GM19240 (cell line): Measurements from ENCODE around the gene CROCC.
"Not testable (repeated sequence)": the region's sequence is repeated elsewhere in the genome, so short reads cannot be mapped to it uniquely, and the experiment has no call there.

ENCODE experiments used
- DNase-seq: peaks from one replicate; pipeline ENCODE4 v3.0.0; 2011; ENCODE audit warnings: low spot score; ENCODE audit not compliant: insufficient read length

Gene CROCC, protein sequence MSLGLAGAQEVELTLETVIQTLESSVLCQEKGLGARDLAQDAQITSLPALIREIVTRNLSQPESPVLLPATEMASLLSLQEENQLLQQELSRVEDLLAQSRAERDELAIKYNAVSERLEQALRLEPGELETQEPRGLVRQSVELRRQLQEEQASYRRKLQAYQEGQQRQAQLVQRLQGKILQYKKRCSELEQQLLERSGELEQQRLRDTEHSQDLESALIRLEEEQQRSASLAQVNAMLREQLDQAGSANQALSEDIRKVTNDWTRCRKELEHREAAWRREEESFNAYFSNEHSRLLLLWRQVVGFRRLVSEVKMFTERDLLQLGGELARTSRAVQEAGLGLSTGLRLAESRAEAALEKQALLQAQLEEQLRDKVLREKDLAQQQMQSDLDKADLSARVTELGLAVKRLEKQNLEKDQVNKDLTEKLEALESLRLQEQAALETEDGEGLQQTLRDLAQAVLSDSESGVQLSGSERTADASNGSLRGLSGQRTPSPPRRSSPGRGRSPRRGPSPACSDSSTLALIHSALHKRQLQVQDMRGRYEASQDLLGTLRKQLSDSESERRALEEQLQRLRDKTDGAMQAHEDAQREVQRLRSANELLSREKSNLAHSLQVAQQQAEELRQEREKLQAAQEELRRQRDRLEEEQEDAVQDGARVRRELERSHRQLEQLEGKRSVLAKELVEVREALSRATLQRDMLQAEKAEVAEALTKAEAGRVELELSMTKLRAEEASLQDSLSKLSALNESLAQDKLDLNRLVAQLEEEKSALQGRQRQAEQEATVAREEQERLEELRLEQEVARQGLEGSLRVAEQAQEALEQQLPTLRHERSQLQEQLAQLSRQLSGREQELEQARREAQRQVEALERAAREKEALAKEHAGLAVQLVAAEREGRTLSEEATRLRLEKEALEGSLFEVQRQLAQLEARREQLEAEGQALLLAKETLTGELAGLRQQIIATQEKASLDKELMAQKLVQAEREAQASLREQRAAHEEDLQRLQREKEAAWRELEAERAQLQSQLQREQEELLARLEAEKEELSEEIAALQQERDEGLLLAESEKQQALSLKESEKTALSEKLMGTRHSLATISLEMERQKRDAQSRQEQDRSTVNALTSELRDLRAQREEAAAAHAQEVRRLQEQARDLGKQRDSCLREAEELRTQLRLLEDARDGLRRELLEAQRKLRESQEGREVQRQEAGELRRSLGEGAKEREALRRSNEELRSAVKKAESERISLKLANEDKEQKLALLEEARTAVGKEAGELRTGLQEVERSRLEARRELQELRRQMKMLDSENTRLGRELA (N-terminal part only)

DNA sequence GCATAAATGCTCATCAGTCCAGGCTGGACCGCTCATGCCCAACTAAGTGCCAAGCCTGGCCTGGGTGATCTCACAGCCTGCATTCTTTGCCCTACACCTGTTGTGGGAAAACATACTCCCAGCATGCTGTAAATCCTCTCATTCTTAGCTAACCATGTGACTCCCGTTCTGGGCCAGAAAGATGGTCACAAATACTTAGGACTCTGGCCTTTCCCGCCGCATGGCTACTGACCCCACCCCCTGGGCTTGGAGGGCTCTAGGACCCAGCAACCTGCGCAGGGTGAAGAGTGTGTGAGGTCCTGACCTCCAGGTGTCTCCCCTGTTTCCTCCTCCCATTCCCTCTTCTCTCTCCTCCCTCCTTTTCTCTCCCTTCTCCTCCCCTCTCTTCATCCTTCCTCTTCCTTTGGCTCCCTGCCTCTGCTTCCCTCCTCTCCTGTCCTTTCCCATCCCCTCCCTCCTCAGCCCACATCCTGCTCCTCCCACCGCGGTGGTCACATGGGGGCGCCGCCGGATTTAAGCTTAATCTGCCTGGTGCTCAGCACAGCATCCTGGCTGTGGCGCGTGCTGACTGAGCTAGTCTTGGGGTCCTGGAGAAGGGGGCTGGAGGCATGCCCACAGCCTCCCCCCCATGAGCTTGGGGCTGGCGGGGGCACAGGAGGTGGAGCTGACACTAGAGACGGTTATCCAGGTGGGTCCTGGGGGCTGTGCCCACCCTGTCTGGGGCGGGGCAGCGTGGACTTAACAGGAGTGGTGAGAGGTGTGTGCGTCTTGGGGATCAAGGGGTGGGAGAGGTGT lies at the start of gene CROCC:
Gene CROCC (plus strand): TSS at position 541 of the 795 bp plus-strand sequence. CDS start 88 bp downstream, at position 629.
- no peak for DNase-seq

GRCh38 chr1:16872152-16873075 lies 49.3 kb upstream of the CROCC start:
- not testable (repeated sequence) for DNase-seq

DNA sequence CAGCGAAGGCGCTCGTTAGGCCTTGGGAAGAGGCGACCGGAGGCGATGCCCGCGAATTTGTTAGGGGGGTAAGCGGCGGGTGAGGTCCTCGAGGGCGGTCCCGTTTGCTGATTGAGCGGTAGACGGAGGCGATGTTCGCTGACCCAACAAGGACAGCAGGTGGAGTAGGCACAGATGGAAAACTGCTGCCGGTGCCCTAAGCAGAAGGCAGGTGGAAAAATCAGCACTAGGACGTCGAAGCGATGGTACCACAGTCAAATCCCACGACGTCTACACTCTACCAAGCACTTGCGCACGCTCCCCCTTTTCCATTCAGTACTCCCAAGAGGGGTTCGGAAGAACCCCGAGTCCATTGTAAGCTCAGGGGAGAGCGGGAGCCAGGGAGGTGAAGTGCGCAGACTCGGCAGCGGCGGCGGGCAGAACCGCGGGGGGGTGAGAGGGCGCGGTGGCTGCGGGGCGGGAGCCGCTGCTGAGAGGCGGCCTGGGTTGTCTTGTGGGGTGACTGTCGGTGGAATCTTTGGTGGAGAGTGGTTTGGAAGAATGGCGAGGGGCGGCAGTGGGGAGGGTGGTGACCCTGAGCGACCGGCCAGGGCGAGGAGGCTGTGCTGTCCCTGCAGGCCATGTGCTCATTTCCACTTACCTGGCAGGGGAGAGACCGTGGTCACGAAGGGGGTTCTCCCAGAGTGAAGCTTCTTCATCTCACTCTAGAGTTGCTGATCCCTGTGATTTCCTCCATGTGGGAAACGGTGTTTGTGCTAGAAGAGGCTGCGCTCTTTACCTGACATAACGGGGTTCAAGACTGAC lies 48.5 kb upstream of the CROCC start:
- DNase-seq: not testable (repeated sequence)

GRCh38 chr1:16874968-16875765 lies 46.6 kb upstream of the CROCC start:
- DNase-seq: not testable (repeated sequence)

GRCh38 chr1:16881742-16882141 lies 40.0 kb upstream of the CROCC start:
- not testable (repeated sequence) for DNase-seq

DNA sequence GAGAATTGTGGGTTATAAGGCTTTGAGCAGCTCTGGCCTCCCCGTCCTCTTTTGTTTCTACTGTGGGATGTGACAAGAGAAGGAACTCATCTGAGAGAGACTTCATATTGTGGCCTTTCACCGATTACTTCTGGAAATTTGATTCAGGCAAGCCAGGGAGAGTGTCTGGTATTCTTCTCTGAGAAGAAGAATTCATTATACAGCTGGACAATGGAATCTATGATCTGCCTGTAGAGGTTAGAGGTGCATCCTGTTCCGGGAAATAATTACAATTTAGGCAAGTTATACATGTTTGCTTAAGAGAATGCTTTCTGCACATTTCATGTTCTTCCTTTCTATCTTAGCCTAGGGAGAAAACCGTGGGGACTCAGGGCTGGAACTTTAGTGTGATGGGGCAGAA lies 38.7 kb upstream of the CROCC start:
- DNase-seq: no peak

DNA sequence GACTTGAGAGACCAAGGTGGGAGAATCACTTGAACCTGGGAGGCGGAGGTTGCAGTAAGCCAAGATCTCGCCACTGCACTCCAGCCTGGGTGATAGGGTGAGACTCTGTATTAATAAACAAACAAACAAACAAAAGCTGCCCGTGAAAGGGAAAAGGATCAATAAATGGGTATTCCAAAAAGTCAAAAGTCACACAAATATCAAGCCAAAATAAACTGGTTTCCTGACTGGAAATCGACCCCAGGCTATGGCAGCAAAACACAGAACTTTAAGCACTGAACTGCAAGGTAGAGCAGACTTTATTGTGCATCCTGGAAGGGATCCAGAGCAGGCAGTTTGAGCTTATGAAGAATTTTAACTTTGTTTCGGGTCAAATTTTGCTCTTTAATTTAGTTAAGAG lies 37.2 kb upstream of the CROCC start:
- DNase-seq: not testable (repeated sequence)

- DNase-seq: no peak
Observed at GRCh38 chr1:16886860-16887605, 34.7 kb upstream of the CROCC start.

- DNase-seq: no peak
Observed at GRCh38 chr1:16888860-16889816, 32.6 kb upstream of the CROCC start.

DNA sequence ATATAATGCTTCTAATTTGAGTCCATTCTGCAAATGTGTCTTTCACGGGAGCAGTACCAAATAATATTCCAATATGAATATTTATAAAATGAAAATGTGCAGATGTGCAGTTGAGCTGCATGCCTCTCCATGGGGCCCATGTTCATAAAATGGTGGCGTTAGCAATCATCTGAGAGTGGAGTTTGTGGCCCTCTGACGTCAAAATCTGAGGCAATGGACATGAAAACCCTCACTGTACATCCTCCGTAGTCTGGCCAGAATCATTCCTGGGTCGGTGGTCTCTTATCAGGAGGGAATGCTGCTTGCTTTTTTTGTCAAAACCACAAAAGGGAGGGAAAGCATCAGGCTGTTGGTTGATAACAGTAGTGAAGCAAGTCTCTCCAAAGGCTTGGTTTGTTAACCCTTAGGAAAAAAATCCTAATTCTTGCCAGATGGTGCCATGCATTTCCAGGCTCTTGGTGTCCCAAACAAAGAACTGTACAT lies 31.2 kb upstream of the CROCC start:
- not testable (repeated sequence) for DNase-seq

DNA sequence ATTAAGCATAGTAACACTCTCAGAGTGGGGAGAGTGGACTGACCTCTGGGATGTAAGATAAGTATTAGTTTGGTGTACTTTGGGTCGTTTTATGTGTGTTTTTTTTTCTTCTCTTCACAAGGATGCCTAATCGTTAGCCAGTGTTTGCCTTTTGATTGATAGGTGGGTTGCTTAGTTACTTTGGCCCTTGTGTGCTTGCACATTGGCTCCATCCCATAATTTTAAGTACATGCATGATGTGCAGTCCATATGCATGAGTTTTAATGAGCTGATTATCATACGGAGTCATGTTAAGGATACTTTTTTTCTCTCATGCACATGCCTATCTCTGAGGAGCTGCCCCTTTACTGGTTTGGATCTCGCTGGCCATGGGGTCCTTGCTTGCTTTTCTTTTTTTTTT lies 30.7 kb upstream of the CROCC start:
- DNase-seq: not testable (repeated sequence)

GRCh38 chr1:16892978-16893525 lies 28.7 kb upstream of the CROCC start:
- DNase-seq: not testable (repeated sequence)

- DNase-seq: not testable (repeated sequence)
Observed at GRCh38 chr1:16893796-16894195, 27.9 kb upstream of the CROCC start.

GRCh38 chr1:16894338-16894737 lies 27.4 kb upstream of the CROCC start:
- DNase-seq: not testable (repeated sequence)

DNA sequence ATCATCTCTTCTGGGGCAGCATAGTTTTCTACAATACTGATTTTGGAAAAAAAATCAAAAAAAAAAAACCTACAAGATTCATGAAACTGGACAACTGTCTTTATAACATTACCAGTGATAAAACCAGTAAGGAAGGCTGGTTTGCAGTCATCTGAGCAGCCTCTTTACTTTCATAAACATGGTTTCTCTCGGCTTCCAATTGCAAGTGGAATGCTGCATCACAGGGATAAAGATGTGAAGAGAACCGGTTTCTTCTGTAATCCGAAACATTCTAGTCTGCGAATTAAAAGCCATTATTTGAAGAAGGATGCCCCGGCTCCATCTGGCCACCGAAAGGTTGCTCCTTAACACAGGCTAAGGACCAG lies 26.5 kb upstream of the CROCC start:
- DNase-seq: not testable (repeated sequence)
